ENCODE data around the gene CRYBB1.

The CRYBB1 gene

GRCh38 chr22:26554956-26555355, 62.9 kb downstream of the CRYBB1 start:
- H3K36me3 ChIP-seq (ENCODE audit: insufficient read depth, low read length): no peaks in the 10 kb centered on the region
- no peak overlapping the region for H3K4me3 ChIP-seq
- DNase-seq (ENCODE audit: low read depth, low spot score): no peak
- H3K9me3 ChIP-seq (ENCODE audit: low read depth, low read length): no peaks in the 10 kb centered on the region
- H3K27ac ChIP-seq: no peak overlapping the region
- H3K9ac ChIP-seq (ENCODE audit: insufficient read length): no peak overlapping the region
- no peak for TF ChIP-seq EZH2 (IDR thresholded peaks at IDR 0.05)
- TF ChIP-seq POLR2AphosphoS5 (IDR thresholded peaks at IDR 0.05; ENCODE audit: borderline replicate concordance, low read depth, low read length): no peak
- no peak for TF ChIP-seq FOXP2 (optimal IDR thresholded peaks at IDR 0.05; ENCODE audit: control extremely low read depth, extremely low read length, insufficient read depth)

GRCh38 chr22:26553056-26553752, 64.6 kb downstream of the CRYBB1 start:
- H3K9ac ChIP-seq (ENCODE audit: insufficient read length): no peak overlapping the region
- H3K4me3 ChIP-seq: no peak overlapping the region
- H3K36me3 ChIP-seq (ENCODE audit: insufficient read depth, low read length): no peaks in the 10 kb centered on the region
- H3K27ac ChIP-seq: no peak overlapping the region
- H3K9me3 ChIP-seq (ENCODE audit: low read depth, low read length): no peaks in the 10 kb centered on the region
- no peak for DNase-seq (ENCODE audit: low read depth, low spot score)
- no peak for TF ChIP-seq EZH2 (IDR thresholded peaks at IDR 0.05)
- no peak for TF ChIP-seq POLR2AphosphoS5 (IDR thresholded peaks at IDR 0.05; ENCODE audit: borderline replicate concordance, low read depth, low read length)
- no peak for TF ChIP-seq FOXP2 (optimal IDR thresholded peaks at IDR 0.05; ENCODE audit: control extremely low read depth, extremely low read length, insufficient read depth)

- no peak for TF ChIP-seq FOXP2 (optimal IDR thresholded peaks at IDR 0.05; ENCODE audit: control extremely low read depth, extremely low read length, insufficient read depth)
- no peak for TF ChIP-seq POLR2AphosphoS5 (IDR thresholded peaks at IDR 0.05; ENCODE audit: borderline replicate concordance, low read depth, low read length)
- TF ChIP-seq EZH2 (IDR thresholded peaks at IDR 0.05): no peak
- Histone ChIP-seq H3K27ac (no peak overlapping the region), H3K36me3 (ENCODE audit: insufficient read depth, low read length) (no peaks in the 10 kb centered on the region), H3K4me3 (no peak overlapping the region), H3K9me3 (ENCODE audit: low read depth, low read length) (no peaks in the 10 kb centered on the region), H3K9ac (ENCODE audit: insufficient read length) (no peak overlapping the region)
- DNase-seq (ENCODE audit: low read depth, low spot score): no peak
These were observed 65.4 kb downstream of the CRYBB1 start for GRCh38 chr22:26552466-26552865.

GRCh38 chr22:26551568-26551967, 66.3 kb downstream of the CRYBB1 start:
- no peak overlapping the region for H3K9ac ChIP-seq (ENCODE audit: insufficient read length)
- no peaks in the 10 kb centered on the region for H3K36me3 ChIP-seq (ENCODE audit: insufficient read depth, low read length)
- H3K9me3 ChIP-seq (ENCODE audit: low read depth, low read length): no peaks in the 10 kb centered on the region
- no peak for DNase-seq (ENCODE audit: low read depth, low spot score)
- no peak overlapping the region for H3K27ac ChIP-seq
- TF ChIP-seq FOXP2 (optimal IDR thresholded peaks at IDR 0.05; ENCODE audit: control extremely low read depth, extremely low read length, insufficient read depth): no peak
- no peak for TF ChIP-seq EZH2 (IDR thresholded peaks at IDR 0.05)
- TF ChIP-seq POLR2AphosphoS5 (IDR thresholded peaks at IDR 0.05; ENCODE audit: borderline replicate concordance, low read depth, low read length): no peak
- no peak overlapping the region for H3K4me3 ChIP-seq

- H3K36me3 ChIP-seq (ENCODE audit: insufficient read depth, low read length): no peaks in the 10 kb centered on the region
- no peaks in the 10 kb centered on the region for H3K9me3 ChIP-seq (ENCODE audit: low read depth, low read length)
- no peak overlapping the region for H3K9ac ChIP-seq (ENCODE audit: insufficient read length)
- H3K4me3 ChIP-seq: no peak overlapping the region
- DNase-seq (ENCODE audit: low read depth, low spot score): no peak
- no peak overlapping the region for H3K27ac ChIP-seq
- no peak for TF ChIP-seq FOXP2 (optimal IDR thresholded peaks at IDR 0.05; ENCODE audit: control extremely low read depth, extremely low read length, insufficient read depth)
- TF ChIP-seq EZH2 (IDR thresholded peaks at IDR 0.05): no peak
- no peak for TF ChIP-seq POLR2AphosphoS5 (IDR thresholded peaks at IDR 0.05; ENCODE audit: borderline replicate concordance, low read depth, low read length)
These were observed 67.3 kb downstream of the CRYBB1 start for GRCh38 chr22:26550498-26551033.

GRCh38 chr22:26549902-26550497, 67.8 kb downstream of the CRYBB1 start:
- Histone ChIP-seq H3K9ac (ENCODE audit: insufficient read length) (no peak overlapping the region), H3K27ac (no peak overlapping the region)
- no peak for DNase-seq (ENCODE audit: low read depth, low spot score)

More at GRCh38 chr22:26549902-26550497, 67.8 kb downstream of the CRYBB1 start:
- Histone ChIP-seq H3K9me3 (ENCODE audit: low read depth, low read length) (no peaks in the 10 kb centered on the region), H3K4me3 (no peak overlapping the region), H3K36me3 (ENCODE audit: insufficient read depth, low read length) (no peaks in the 10 kb centered on the region)
- no peak for TF ChIP-seq POLR2AphosphoS5 (IDR thresholded peaks at IDR 0.05; ENCODE audit: borderline replicate concordance, low read depth, low read length)
- TF ChIP-seq FOXP2 (optimal IDR thresholded peaks at IDR 0.05; ENCODE audit: control extremely low read depth, extremely low read length, insufficient read depth): no peak
- no peak for TF ChIP-seq EZH2 (IDR thresholded peaks at IDR 0.05)
